ENCODE measurements around the gene HOXA10.
A peak's percentile ranks its signal among the peaks of the same experiment; 100 is the strongest.

HOXA10 gene

GRCh38 chr7:27155816-27156507 is 18.2 kb downstream of the HOXA10 start:
- DNase-seq (ENCODE audit: low read depth, low spot score) = no peak
- Histone ChIP-seq H3K27ac (no peak overlapping the region), H3K9ac (ENCODE audit: insufficient read length) (peak overlapping the region; percentile 28), H3K36me3 (ENCODE audit: insufficient read depth, low read length) (no peaks in the 10 kb centered on the region), H3K9me3 (ENCODE audit: low read depth, low read length) (no peaks in the 10 kb centered on the region), H3K4me3 (peak overlapping the region; percentile 86)
- TF ChIP-seq POLR2AphosphoS5 (IDR thresholded peaks at IDR 0.05; ENCODE audit: borderline replicate concordance, low read depth, low read length) (no peak), FOXP2 (optimal IDR thresholded peaks at IDR 0.05; ENCODE audit: control extremely low read depth, extremely low read length, insufficient read depth) (no peak), EZH2 (IDR thresholded peaks at IDR 0.05) (no peak)

- DNase-seq (ENCODE audit: low read depth, low spot score) = no peak
- no peaks in the 10 kb centered on the region for H3K9me3 ChIP-seq (ENCODE audit: low read depth, low read length)
- H3K9ac ChIP-seq (ENCODE audit: insufficient read length) = no peak overlapping the region
- H3K36me3 ChIP-seq (ENCODE audit: insufficient read depth, low read length) = no peaks in the 10 kb centered on the region
- H3K27ac ChIP-seq = no peak overlapping the region
- no peak for TF ChIP-seq EZH2 (IDR thresholded peaks at IDR 0.05)
- TF ChIP-seq POLR2AphosphoS5 (IDR thresholded peaks at IDR 0.05; ENCODE audit: borderline replicate concordance, low read depth, low read length) = no peak
- TF ChIP-seq FOXP2 (optimal IDR thresholded peaks at IDR 0.05; ENCODE audit: control extremely low read depth, extremely low read length, insufficient read depth) = no peak
- H3K4me3 ChIP-seq = peak overlapping the region; percentile 86
Observed at GRCh38 chr7:27154901-27155815, 19.0 kb downstream of the HOXA10 start.

- DNase-seq (ENCODE audit: low read depth, low spot score) = no peak
- H3K27ac ChIP-seq = no peak overlapping the region
- H3K9me3 ChIP-seq (ENCODE audit: low read depth, low read length) = no peaks in the 10 kb centered on the region
- no peak for TF ChIP-seq EZH2 (IDR thresholded peaks at IDR 0.05)
- no peak for TF ChIP-seq POLR2AphosphoS5 (IDR thresholded peaks at IDR 0.05; ENCODE audit: borderline replicate concordance, low read depth, low read length)
- no peak for TF ChIP-seq FOXP2 (optimal IDR thresholded peaks at IDR 0.05; ENCODE audit: control extremely low read depth, extremely low read length, insufficient read depth)
- no peak overlapping the region for H3K4me3 ChIP-seq
- H3K36me3 ChIP-seq (ENCODE audit: insufficient read depth, low read length) = no peaks in the 10 kb centered on the region
- H3K9ac ChIP-seq (ENCODE audit: insufficient read length) = no peak overlapping the region
Observed at GRCh38 chr7:27154369-27154768, 19.8 kb downstream of the HOXA10 start.

- H3K9ac ChIP-seq (ENCODE audit: insufficient read length) = no peak overlapping the region
- no peak for DNase-seq (ENCODE audit: low read depth, low spot score)
- no peaks in the 10 kb centered on the region for H3K36me3 ChIP-seq (ENCODE audit: insufficient read depth, low read length)
- no peaks in the 10 kb centered on the region for H3K9me3 ChIP-seq (ENCODE audit: low read depth, low read length)
- H3K4me3 ChIP-seq = no peak overlapping the region
- no peak overlapping the region for H3K27ac ChIP-seq
- TF ChIP-seq POLR2AphosphoS5 (IDR thresholded peaks at IDR 0.05; ENCODE audit: borderline replicate concordance, low read depth, low read length) (no peak), FOXP2 (optimal IDR thresholded peaks at IDR 0.05; ENCODE audit: control extremely low read depth, extremely low read length, insufficient read depth) (no peak), EZH2 (IDR thresholded peaks at IDR 0.05) (no peak)
Observed at GRCh38 chr7:27153526-27153925, 20.6 kb downstream of the HOXA10 start.

GRCh38 chr7:27152816-27153442 is 21.2 kb downstream of the HOXA10 start:
- Histone ChIP-seq H3K9me3 (ENCODE audit: low read depth, low read length) (no peaks in the 10 kb centered on the region), H3K27ac (no peak overlapping the region), H3K9ac (ENCODE audit: insufficient read length) (no peak overlapping the region), H3K36me3 (ENCODE audit: insufficient read depth, low read length) (no peaks in the 10 kb centered on the region), H3K4me3 (peak overlapping the region; percentile 67; the same call in 1 of the 2 replicates)
- DNase-seq (ENCODE audit: low read depth, low spot score) = no peak
- TF ChIP-seq POLR2AphosphoS5 (IDR thresholded peaks at IDR 0.05; ENCODE audit: borderline replicate concordance, low read depth, low read length) = no peak
- no peak for TF ChIP-seq EZH2 (IDR thresholded peaks at IDR 0.05)
- TF ChIP-seq FOXP2 (optimal IDR thresholded peaks at IDR 0.05; ENCODE audit: control extremely low read depth, extremely low read length, insufficient read depth) = no peak

- no peak within 1 kb of the TSS for H3K27ac ChIP-seq
- no peak for DNase-seq (ENCODE audit: low read depth, low spot score)
- no peaks in the 10 kb centered on the region for H3K36me3 ChIP-seq (ENCODE audit: insufficient read depth, low read length)
- TF ChIP-seq POLR2AphosphoS5 (IDR thresholded peaks at IDR 0.05; ENCODE audit: borderline replicate concordance, low read depth, low read length) (no peak), EZH2 (IDR thresholded peaks at IDR 0.05) (no peak), FOXP2 (optimal IDR thresholded peaks at IDR 0.05; ENCODE audit: control extremely low read depth, extremely low read length, insufficient read depth) (no peak)
- no peaks in the 10 kb centered on the region for H3K9me3 ChIP-seq (ENCODE audit: low read depth, low read length)
- H3K4me3 ChIP-seq = peak within 1 kb of the TSS; percentile 69
- H3K9ac ChIP-seq (ENCODE audit: insufficient read length) = no peak within 1 kb of the TSS
Observed at GRCh38 chr7:27151931-27152815, 21.9 kb downstream of the HOXA10 start, which contains the start of gene HOXA3. Gene HOXA3, minus strand, starts transcription at chr7:27152583. Its CDS starts 41,943 bp downstream, at chr7:27110640.

- no peak overlapping the region for H3K9ac ChIP-seq (ENCODE audit: insufficient read length)
- H3K4me3 ChIP-seq = peak overlapping the region; percentile 69
Observed at GRCh38 chr7:27151341-27151930, 22.7 kb downstream of the HOXA10 start.

More at GRCh38 chr7:27151341-27151930, 22.7 kb downstream of the HOXA10 start:
- TF ChIP-seq POLR2AphosphoS5 (IDR thresholded peaks at IDR 0.05; ENCODE audit: borderline replicate concordance, low read depth, low read length) = no peak
- TF ChIP-seq EZH2 (IDR thresholded peaks at IDR 0.05) = peak; percentile 55
- DNase-seq (ENCODE audit: low read depth, low spot score) = no peak
- no peaks in the 10 kb centered on the region for H3K9me3 ChIP-seq (ENCODE audit: low read depth, low read length)
- no peaks in the 10 kb centered on the region for H3K36me3 ChIP-seq (ENCODE audit: insufficient read depth, low read length)
- H3K27ac ChIP-seq = no peak overlapping the region

Measured in SK-N-MC (cell line).